DMS 273 treated with DMSO at 0.1 percent for 48 hours (cell line): ENCODE results near the gene ZSWIM1.

Experiments used
- DNase-seq: peaks from one replicate; lab custom pipeline; 2025; lab: John Stamatoyannopoulos, UW

Gene ZSWIM1

DNA sequence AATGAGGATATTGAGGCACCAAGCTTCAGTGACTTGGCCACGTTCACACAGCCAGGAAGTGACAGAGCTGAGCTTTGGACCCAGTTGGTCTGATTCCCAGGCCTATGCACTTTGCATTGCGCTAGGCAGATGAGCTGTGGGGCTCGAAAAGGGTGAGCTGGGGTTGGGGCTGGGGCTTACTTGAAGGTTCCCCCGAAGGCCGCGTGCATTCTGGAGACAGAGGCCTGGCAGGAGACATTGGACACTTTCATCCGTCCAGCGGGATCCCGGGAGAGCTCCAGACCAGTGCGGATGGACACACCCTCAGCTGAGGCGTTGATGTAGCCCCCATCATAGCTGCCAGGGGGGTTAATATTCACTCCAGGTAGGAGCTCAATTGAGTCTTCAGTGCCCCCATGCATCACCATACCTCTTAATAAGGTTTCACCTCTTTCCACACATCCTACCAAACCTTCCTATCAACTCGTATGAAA lies 28.3 kb downstream of the ZSWIM1 start:
- no peak for DNase-seq

DNA sequence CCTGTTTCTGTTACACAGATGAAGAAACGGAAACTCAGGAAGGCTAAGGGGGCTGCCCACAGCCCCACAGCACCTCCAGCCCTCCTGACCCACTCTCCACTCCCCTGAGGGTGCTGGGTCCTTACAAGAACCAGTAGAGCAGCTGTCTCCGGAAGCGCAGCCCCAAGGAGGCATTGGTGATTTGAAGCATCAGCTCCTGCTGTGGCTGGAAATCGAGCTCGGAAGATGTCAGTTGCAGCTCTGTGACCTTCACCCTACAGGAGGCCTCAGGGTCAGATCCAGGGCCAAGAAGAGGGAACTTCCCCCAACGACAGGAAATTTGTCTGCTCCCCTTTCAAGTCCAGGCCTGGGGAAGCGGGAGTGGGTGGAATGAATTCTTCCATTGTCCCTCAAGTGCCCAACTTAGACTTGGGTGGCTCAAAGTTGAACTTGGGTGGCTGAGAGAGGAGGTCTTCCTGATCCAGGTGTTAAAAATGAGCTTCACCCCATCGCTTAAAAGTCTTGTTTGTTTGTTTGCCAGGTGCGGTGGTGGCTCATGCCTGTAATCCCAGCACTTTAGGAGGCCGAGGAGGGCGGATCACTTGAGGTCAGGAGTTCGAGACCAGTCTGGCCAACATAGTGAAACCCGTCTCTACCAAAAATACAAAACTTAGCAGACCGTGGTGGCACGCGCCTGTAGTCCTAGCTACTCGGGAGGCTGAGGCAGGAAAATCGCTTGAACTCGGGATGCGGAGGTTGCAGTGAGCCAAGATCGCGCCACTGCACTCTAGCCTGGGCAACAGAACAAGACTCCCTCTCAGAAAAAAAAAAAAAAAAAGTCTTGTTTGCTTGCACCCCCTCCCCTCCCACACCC lies 29.0 kb downstream of the ZSWIM1 start:
- no peak for DNase-seq

DNA sequence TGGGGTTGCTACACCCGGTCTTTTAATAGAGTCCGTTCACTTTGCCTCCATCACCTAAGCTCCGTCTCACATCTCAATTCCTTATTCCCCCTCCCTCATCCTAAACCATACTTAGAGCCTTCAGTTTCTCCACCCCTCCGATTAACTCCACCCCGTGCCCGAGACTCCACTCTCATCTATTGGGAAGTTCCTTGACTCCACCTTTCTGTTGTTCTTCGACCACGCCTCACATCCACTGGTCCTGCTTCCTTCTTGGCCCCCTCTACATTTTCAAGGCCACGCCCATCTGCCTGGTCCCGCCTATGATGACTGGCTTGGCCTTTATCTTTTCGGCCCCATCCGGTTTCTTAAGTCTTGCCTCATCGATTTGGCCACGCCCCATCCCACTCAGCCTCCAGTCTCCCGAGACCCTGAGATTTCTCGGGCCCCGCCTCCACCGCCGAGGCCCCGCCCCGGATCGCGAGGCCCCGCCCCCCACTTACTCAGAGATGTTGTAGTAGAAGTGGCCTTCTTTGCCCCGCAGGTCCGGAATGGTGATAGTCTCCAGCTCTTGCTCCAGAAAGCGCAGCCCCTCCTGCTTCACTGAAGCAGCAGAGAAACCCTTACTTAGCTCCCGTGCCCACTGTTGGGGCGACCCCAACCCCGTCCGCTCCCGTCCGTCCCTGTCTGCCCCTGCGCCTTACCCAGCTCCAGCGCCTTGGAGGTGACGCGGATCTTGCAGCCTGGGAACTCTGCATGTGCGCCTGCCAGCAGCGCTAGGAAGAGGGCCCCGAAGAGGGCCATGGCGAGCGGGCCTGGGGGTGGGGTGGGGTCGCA lies 29.9 kb downstream of the ZSWIM1 start:
- DNase-seq, result peak; percentile 53

DNA sequence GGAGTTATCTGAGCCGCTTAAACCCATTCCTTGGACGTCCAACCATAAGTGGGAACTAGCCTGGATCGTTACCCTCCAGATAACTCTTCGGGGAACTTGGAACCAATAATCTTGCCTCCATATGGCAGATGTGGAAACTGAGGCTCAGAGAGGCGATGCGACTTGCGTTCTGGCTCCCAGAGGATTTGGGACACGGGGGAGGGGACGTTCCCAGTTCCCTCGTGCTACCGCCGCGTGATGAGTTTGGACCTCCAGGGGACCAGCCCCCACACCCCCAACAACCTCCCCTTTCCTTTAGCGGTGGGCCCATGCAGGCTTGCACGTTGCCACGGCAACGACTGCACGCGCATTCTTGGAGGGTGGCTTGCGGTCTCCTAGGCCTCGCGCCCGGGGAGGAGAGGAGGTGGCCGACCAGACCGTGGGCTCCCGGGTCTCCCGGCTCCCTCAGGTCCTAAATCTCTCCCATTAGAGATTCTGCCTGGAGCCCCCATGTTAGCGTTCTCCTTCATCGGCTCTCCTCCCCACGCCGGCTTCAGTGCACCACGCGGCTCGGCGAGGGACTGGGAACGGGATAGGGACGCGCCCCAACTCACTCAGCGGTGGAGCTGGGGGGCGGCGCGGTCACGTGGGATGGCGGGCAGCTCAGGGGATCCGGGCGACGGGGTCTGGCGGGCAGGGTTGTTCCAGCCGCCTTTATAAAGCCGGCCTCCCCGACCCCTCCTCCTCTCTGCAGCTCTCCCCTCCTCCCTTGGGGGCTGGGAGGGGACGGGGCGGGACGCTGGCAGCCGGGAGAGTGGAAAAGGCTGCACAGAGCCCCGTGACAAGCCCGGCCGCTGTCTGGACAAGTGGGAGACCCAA lies 30.7 kb downstream of the ZSWIM1 start, which contains the start of gene PLTP:
PLTP (minus strand) TSS at position 670 of the 858 bp plus-strand sequence. CDS start 703 bp downstream, outside the sequence.
- DNase-seq, result no peak

DNA sequence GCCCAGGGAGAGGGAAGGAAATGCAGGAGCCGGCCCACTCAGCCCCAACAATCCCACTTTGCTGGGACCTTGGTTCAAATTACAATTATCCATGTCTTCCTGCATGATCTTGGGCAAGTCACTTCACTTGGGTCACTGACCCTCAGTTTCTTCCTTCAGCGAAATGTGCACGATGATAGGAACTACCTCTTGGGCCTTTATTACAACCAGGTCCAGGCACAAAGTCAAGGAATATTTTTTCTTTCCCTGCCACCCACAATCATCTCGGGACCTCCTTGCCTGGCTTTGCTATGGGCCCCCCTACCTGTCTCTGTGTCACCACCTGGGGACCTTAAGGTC lies 31.3 kb downstream of the ZSWIM1 start:
- no peak for DNase-seq

DNA sequence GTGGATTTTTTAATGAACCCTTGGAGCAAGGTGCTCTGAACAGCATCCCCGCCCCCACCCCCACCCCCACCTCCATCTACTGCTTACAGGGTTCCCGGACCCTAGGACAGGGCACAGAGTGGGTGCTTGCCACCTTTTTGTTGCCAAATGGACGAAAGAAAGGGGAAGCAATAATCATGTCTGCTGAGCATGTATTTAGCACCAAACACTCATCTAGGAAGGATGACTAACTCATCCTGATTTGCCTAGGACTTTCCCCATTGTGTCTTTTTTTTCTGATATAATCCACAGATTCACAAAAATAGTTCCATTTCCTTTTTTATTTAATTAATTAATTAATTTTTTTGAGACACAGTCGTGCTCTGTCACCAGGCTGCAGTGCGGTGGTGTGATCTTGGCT lies 32.1 kb downstream of the ZSWIM1 start:
- DNase-seq, result no peak

DNA sequence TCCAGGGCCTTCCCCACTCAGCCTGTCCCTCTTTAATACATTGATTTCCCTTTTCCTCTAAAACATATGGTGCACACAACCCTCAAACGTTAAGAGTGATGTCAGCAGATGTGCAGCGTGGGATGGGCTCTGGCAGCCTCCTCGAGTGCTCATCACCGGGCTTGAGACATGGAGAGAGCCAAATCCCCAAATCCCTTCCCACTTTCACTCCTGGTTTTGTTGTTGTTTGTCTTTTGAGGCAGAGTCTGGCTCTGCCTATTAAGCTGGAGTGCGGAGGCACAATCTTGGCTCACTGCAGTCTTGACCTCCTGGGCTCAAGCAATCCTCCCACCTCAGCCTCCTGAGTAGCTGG lies 36.7 kb downstream of the ZSWIM1 start:
- no peak for DNase-seq

DNA sequence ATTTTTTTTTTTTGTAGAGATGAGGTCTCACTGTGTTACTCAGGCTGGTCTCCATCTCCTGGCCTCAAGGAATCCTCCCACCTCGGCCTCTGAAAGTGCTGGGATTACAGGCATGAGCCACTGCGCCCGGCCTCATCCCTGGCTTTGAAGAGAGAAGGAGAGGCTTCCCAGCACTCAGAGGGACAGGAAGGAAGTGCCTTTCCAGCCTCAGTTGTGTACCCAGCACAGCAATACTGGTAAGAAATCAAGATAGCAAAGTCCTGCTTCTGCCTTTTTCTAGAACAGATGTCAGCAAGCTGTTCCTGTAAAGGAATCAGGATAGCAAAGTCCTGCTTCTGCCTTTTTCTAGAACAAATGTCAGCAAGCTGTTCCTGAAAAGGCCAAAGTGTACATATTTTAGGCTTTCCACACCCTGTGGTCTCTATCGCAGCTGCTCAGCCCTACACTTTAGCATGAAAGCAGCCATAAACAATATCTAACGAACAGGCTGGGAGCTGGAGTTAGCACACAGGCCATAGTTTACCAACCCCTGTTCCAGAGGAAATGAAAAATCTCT lies 37.2 kb downstream of the ZSWIM1 start:
- DNase-seq, result no peak

DNA sequence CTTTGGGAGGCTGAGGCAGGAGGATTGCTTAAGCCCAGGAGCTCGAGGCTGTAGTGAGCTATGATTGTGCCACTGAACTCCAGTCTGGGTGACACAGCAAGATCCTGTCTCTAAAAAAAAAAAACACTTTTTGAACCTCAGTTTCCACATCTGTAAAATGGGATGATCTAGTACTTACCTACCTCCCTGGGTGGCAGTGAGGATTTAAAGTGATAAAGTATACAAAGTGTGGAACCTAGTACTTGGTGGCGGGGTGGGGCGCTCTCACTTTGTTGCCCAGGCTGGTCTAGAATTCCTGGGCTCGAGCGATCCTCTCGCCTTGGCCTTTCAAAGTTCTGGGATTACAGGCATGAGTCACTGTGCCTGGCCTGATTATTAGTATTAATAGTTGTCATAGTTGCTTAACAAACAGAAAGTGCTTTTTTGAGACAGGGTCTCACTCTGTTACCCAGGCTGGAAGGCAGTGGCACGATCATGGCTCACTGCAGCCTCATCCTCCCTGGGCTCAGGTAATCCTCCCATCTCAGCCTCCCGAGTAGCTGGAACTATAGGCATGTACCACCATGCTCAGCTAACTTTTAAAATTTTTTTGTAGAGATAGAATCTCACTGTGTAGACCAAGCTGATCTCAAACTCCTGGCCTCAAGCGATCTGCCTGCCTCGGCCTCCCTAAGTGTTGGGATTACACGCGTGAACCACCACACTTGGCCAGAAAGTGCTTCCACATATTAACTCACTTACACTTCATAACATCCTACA lies 37.9 kb downstream of the ZSWIM1 start:
- no peak for DNase-seq

DNA sequence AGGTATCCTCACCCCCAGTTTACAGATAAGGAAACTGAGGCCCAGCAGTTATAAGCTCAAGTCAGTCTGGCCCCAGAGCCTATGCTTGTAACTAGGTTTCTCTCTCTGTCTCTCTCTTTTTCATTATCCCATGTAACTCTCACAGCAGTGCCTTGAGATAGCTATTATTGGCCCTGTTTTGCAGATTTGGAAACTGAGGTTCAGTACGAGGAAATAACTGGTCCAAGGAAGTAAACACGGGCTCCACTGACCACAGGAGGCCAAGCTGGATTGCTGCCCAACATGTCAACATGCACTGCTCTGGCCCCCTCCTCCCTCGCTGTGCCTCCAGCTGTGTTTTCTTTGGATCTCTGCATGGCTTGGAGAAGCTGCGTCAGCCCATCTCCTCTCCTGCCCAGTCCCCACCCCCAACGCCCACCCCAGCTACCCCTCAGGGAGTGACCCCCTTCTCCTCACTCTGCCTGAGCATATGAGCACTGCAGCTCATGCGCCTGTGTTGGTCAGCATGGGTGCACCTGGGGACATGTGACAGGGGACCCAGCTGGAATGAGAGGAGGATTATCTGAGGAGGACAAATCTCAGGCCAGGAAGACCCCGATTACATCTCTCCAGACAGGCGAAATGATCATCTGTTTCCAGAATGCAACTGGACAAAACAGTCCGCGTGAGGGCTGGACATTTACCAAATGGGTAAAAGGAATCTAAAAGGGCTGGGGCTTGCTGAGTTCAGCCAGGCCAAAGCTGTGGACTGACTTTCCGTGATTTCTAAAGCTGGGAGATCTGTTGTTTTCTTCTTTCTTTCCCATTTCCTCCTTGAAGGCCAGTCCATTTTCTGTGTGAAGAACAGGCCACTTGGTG lies 38.7 kb downstream of the ZSWIM1 start:
- DNase-seq, result no peak

DNA sequence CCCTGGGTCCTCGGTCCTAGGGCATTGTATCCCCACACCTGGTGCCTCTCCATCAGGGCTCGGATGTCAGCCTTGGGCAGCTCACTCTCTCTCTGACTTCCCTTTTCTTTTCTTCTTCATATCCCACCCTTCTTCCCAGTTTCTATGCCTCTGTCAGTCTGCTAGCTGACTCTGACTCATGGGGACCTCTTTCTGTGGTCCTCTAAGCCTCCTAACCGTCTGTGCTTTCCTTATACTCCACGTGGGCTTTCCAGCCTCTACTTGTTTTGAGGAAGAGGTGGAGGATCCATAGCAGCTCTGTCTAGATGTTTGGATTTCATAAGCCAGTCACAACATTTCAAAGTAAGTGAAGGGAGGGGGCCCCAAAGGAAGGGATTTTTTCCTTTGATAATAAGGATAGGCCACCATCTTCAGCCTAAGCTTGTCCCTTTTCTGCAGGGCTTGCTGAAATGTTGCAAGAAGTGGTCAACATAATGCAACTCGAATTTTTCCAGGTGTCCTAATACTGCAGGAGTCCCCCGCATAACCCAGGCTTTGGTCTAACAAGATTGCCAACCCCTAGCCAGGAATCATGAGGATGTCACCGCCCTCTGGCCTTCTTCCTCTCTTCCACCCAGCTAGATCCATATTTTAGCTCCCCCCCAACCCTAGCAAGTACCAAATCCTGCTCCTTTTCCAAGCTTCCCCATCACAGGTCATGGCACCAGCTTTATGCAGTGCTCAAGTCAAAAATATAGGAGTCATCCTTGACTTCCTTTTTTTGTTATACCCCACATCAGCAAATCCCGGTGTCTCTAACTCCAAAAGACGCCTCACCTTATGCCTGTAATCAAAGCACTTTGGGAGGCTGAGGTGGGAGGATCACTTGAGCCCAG lies 39.7 kb downstream of the ZSWIM1 start:
- DNase-seq, result no peak

DNA sequence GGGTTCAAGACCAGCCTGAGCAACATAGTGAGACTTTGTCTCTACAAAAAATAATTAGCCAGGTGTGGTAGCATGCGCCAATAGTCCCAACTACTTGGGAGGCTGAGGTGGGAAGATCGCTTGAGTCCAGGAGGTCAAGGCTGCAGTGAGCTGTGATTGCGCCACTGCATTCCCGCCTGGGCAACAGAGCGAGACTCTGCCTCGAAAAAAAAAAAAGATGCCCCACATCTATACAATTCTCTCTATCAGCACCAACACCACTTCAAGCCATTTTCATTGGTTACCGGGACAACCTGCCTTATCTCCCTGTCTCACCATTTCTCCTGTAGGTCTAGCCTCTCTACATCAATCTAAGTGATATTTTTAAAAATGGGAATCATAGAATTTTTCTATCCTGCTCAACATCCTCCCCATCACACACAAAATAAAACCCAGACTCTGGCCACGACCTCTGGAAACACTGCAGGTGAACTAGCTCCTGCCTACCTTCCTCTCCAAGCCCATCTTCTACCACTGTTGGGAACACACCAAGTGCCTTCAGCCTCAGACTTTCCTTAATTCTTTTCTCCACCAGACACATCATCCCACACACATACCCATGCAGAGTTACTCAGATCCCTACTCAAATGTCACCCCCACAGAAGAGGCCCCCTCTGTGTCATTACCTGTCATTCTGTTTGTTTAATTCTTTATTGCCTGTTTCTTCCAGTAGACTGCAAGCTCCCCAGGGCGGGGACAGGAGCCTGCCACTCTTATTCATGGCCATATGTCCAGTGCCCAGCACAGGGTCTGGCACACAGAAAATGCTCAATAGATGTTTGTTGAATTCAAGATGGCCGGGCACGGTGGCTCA lies 40.5 kb downstream of the ZSWIM1 start:
- DNase-seq, result no peak

DNA sequence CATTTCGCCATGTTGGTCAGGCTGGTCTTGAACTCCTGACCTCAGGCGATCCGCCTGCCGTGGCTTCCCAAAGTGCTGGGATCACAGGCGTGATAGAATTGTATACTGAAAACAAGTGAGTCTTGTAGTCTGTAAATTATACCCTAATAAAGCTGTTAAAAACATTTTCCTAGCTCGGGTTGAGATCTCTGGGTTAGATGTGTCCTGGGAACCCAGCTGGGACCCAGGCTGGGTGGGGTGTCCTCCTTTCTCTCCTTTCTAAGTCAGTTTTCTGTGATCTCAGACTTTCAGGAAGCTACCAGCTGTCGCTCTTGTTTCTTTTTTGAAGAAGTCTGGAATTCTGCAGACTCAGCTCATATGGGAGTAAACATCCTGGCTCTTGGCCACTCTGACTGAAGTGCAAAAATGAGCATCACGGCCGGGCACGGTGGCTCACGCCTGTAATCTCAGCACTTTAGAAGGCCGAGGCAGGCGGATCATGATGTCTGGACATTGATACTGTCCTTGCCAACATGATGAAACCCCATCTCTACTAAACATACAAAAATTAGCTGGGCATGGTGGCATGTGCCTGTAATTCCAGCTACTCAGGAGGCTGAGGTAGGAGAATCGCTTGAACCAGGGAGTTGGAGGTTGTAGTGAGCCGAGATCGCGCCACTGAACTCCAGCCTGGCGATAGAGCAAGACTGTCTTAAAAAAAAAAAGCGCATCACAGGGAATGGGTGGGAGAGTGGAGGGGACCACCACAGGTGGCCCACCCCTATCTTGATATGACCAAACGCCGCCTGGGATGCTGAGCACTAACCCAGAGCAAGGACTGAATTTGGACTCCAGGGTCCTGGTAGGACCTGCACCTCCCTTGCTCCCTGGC lies 43.6 kb downstream of the ZSWIM1 start:
- no peak for DNase-seq

DNA sequence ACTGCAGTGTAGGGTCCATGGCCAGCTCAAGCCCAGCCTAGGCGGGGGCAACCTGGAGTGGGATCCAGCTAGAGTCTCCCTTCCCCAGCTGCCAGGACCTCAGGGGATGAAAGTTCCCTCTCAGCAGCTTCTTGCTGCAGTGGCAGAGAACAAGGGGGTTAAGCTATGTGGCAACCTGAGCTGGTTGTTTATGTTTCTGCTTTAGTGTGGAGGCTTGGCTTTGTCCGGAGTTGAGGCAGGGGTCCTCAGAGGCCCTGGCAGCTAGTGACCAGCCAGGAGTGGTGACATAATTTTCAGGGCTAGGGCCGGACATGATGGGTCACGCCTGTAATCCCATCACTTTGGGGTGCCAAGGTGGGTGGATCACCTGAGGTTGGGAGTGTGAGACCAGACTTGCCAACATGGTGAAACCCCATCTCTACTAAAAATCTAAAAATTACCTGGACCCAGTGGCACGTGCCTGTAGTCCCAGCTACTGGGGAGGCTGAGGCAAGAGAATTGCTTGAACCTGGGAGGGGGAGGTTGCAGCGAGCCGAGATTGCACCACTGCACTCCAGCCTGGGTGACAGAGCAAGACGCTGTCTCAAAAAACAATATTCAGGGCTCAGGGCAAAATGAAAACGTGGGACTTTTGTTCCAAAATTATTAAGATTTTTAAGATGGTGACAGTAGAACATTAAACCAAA lies 44.9 kb downstream of the ZSWIM1 start:
- no peak for DNase-seq

DNA sequence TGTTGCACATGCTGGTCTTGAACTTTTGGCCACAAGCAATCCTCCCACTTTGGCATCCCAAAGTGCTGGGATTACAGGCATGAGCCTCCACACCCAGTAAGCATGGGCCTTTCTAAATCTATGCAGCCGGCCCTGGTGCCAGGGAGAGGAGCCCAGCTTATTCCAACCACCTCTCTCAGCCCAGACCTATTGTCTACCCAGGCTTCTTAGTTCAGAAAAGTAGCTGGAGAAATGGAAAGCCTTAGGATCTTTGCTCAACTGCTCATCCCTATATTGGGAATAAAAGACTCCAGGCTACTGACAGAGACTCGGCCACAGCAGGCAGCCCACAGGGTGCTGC lies 45.7 kb downstream of the ZSWIM1 start:
- DNase-seq, result no peak

DNA sequence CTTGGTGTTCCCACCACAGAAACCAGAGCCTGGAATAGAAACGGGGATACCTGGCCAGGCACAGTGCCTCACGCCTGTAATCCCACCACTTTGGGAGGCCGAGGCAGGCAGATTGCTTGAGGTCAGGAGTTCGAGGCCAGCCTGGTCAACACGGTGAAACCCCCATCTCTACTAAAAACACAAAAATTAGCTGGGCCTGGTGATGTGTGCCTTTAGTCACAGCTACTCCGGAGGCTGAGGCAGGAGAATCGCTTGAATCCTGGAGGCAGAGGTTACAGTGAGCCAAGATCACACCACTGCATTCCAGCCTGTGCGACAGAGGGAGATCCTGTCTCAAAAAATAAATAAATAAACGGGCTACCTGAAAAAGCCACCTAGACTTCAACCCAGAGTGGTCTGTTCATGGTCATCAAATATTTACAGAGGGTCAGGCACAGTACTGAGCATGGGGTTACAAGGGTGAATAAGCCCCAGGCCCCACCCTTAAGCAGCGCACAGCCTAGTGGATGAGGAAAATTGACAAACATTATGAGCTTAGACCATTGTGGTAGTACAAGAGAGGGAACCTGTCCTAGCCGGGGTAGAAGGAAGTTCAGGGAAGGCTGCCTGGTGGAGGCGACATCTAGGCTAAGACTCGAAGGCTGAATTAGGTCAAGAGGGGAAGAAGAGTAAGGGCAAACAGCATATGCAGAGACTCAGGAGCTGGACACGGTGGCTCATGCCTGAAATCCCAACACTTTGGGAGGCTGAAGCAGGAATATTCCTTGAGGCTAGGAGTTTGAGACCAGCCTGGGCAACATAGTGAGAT lies 46.2 kb downstream of the ZSWIM1 start:
- no peak for DNase-seq
